Stimulated activated CD8-positive, alpha-beta memory T cell treated with anti-CD3 and anti-CD28 coated beads, Interleukin-7, amount 100 ng/mL, for 24 hours (primary cell): Measurements from ENCODE around the gene SEPTIN10.
"Not testable (repeated sequence)": the region's sequence is repeated elsewhere in the genome, so short reads cannot be mapped to it uniquely, and the experiment has no call there.

Experiments
- DNase-seq: peaks from one replicate; pipeline ENCODE4 v3.0.0-alpha.2; 2020; ENCODE audit warnings: low read depth

SEPTIN10 gene

GRCh38 chr2:109542384-109542783 lies 71.4 kb downstream of the SEPTIN10 start:
- no peak for DNase-seq

GRCh38 chr2:109538546-109538945 lies 75.2 kb downstream of the SEPTIN10 start:
- no peak for DNase-seq

DNA sequence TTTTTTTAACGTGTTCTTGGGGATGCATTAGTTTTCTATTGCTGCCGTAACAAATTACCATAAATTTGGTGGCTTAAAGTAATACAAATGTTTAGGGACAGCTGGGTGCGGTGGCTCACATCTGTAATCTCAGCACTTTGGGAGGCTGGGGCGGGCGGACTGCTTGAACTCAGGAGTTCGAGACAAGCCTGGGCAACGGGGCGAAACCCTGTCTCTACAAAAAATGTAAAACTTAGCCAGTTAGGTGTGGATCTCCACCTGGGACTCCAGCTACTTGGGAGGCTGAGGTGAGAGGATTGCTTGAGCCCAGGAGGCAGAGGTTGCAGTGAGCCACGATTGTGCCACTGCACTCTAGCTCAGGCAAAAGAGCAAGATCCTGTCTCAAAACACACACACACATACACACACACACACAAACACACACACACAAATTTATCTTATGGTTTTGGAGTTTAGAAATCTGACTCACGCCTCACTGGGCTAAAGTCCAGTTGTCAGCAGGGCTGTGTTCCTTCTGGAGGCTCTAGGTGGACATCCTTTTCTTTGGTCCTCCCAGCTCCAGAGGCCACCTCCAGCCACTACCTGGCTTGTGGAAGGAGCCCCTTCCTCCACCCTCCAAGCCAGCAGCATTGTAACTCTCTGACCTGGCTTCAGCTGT lies 76.1 kb downstream of the SEPTIN10 start:
- no peak for DNase-seq

DNA sequence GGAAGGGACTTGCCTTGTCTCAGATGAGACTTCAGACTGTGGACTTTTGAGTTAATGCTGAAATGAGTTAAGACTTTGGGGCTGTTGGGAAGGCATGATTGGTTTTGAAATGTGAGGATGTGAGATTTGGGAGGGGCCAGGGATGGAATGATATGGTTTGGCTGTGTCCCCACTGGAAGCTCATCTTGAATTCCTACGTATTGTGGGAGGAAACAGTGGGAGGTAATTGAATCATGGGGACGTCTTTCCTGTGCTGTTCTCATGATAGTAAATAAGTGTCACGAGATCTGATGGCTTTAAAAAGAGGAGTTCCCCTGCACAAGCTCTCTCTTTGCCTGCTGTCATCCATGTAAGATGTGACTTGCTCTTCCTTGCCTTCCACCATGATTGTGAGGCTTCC lies 77.2 kb downstream of the SEPTIN10 start:
- DNase-seq = not testable (repeated sequence)

DNA sequence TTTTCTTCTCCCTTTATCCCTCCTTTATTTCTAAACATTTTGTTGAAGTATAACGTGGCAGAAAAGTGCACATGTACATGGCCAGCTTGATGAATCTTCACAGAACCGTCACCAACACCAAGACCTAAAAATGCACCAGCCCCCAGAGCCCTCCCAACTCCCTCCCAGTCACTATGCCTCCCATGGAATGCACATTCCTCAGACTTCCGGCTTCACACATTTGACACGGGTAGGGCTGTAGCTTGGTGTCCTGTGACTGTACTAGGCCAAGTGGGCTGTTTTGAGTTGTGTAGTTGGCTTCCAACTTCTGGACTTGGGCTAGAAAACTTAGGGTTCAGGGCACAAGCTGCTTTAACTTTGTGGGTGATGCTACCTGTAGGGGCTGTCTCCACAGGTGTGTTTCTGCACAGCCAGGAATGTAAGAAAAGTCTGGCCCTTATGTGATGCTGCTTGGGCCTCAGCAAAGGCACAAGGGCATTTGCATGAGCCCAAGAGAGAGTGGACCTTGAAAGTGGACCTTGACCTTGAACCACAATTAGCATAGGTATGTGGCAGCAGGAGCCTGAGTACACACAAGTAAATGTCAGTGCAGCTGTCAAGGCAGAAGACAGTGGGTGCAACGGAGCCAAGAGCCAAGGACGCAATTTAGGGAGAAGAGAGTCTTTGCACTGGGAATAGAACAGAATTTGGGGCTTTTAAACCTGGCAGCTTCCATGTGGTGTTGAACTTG lies 78.4 kb downstream of the SEPTIN10 start:
- DNase-seq = no peak

DNA sequence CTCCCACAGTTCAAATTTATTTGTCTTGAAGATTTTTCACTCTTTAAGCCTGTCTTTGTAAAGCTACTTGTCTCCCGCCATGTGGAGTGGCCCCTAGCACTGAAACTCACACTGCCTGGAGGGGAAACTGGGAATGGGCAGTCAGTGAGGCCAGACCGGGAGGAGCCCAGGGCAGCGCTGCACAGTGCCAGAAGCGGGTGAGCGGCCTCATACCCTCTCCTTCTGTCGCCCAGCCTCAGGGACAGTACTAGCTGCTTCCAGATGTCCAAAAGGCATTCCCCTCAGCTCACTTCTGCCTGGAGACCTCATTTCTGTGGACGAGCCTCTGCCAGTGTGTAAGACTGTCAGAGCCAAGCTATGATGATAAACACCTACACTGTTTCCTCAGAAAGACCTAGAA lies 79.9 kb downstream of the SEPTIN10 start:
- DNase-seq = no peak

GRCh38 chr2:109532728-109533076 lies 81.1 kb downstream of the SEPTIN10 start:
- DNase-seq = no peak

DNA sequence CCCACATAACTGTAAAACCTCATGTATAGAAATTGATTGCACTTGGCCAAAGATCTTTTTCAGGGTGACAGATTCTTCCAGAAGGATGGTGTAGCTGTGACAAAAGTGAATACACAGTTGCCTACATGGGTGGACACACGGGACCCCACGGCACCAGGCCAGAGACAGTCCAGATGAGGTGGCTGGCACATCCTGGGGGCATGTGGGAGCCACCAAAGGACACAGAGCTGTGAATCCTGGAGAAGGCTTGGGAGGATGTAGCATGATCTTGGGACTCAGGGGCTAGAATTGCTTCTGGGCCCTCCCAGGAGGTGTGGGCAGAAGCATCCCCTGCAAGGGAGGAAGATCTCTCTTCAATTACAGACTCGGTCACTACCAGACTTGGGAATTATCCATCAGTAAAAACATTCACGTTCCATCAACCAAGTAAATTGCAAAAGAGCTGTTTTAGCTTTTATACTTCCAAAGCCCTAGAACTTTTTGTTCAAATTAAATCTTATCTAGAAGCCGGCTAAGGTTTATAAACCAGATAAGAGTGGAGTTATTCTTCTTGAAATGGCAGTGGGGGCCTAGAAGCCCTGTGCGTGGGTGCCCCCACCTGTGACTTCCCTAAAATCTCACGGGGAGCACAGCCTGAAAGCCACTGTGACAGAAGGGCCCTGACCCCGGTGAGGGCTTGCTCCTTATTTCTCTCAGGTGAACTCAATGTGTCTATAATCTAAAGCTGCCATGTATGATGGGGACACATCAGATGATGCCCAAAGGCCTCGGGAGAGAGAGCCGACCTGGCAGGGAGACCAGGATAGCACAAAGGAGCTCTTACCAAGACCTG lies 81.7 kb downstream of the SEPTIN10 start:
- no peak for DNase-seq

- no peak for DNase-seq
Measured at GRCh38 chr2:109531221-109531620, 82.5 kb downstream of the SEPTIN10 start.

DNA sequence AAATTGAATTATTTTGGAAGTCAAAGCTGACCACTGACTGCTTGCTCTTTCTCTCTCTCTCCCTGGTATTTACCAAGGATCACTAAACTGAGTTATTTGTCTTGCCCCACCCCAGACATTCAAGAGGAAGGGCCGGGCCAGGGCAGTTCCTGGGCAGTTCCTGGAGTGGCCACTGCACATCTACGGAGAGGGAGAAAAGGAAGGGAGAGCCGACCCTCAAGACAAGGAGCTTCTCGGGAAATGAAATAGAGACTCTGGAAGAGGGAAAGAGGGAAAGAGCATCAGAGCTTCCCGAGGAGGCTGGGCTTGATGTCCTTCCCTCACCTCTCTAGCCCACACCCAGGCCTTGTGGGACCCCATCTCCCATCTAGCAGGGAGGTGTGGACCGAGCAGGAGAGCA lies 83.1 kb downstream of the SEPTIN10 start:
- no peak for DNase-seq

GRCh38 chr2:109529532-109530449 lies 84.0 kb downstream of the SEPTIN10 start:
- DNase-seq = no peak

DNA sequence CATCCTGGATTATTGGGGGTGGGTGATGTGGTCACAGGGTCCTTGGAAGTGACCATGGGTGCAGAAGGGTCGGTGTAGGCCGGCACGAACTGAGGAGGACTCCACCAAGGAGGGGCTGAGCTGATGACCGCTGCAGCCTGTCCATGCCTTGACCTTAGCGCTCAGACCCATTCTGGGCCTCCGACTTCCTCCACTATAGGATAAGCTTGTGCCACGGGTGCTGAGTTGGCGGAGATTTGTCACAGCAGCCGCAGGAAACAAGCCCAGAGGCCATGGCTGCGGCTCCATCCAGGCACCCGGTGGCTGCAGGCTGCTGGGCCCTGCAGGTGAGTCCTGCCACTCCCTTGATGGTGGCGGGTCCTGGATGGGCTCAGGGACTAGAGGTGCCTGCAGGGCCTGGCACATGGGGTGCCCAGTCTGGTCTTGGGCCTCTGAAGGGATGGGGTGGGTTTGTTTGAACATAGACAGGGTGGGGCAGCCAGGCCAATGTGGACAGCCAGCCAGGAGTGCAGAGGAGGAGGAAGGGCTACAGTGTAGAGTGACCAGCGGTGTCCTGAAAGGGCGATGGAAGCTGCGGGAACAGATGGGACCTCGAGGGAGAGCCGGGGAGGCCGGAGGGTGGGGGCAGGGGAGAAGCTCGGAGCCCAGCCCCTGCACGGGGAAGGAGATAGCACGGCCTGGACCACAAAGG lies 84.8 kb downstream of the SEPTIN10 start:
- no peak for DNase-seq

DNA sequence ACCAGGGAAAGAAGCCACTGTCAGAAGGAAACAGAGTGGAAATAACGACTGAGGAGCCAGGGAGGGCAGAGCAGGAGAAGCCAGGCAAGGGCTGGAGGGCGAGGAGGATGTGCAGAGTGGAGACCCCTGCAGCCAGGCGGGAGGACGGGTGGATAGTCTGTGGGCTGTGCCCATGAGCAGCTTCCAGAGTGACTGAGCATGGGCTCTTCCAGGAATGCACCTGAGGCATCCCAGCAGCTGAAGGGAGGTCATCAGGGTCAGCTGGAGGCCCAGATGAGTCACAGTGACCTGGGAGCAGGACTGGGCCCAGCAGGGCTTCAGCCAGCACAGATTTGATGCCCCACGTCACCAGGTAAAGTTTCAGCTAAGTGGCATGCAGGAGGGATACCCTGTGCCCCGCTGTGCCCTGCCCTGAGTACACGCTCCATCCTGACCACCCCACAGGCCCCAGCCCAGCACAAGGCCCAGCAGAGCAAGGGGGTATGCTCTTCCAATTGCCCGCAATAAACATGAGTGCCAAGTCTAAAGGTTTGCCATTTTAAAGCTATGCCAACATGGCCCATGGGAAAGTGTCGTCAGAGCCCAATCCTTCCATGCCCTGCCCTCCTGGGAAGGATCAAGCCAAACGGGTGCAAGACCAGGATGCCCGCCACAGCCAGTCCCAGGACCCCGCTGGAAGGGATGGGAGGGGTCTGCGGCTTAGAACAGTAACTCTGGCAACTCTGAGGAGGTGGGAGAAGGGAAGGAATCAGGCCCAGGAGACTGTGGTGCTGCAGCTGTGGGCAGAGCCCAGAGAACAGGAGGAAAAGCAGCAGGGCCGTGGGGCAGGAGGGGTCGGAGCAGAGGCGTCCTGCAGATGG lies 85.7 kb downstream of the SEPTIN10 start:
- DNase-seq = no peak

DNA sequence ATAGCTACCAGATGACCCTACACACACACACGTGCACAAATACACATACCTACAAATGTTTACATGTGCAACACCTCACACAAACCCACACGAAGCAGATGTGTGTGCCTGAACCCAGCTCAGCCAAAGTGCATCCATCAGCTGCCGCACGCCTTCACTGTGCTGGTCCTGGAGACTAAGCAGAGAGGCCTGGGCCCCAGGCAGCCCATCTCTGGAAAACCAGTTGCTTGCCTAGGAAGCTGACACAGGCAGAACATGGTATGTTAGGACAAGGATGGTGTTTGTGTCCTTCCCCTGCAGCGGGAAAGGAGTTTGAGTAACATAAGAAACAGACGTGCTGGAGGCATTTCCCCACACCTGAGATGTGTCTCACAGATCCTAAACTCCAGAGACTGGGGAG lies 86.7 kb downstream of the SEPTIN10 start:
- DNase-seq = no peak

GRCh38 chr2:109526442-109526970 lies 87.3 kb downstream of the SEPTIN10 start:
- no peak for DNase-seq

DNA sequence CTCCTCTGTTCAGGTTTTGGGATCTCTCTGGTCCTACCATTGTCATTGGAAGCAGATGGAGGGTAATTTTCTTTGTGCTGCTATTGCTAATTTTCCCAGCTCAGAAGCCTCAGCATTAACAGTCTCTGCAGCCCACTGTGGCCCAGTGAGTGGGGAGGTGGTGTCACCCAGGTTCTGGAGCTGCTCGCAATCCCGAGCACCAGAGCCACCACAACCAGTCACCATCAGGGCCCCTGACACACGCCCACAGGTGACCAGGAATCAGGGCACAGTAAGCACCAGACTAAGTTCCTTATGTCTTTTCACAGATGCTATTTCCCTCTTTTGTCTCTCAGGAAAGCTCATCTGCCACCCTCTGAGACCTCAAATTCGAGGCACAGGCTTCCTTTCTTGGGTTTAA lies 87.9 kb downstream of the SEPTIN10 start:
- no peak for DNase-seq

DNA sequence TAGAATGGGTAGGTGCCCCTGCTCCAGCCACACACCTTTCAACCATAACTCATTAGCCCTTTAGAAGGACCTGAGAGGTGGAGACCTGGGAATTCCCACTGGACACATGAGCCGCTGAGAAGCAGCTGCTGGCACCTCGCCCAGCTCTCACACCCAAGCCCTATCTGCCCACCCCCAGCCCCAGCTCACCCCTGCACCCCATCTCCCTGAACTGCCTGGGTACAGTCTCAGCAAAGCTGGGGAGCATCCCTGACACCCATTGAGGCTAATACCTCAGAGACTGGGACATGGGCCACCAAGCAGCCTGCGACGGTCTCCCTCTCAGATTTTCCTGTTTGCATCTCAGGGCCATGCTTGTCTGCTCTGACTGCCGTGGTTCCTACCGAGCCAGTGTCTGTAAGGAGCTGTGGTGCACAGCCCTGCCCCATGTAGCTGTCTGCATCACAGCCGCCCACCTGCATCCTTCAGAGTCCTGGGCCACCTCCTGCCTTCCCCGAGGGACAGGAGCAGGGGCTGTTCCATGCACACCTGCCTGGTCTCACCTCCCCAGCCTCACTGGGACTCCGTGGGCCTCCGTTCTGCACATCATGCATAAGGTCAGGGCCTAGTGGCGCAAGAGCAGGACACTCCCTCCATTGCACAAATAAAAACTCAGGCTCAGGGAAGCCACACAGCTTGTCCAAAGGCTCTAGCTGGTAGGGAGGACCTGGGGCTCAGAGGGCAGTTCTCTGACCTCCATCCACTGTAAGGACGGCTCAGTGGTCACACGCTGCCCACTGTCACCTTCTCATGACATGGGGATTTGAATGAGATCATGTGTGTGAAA lies 90.0 kb downstream of the SEPTIN10 start:
- no peak for DNase-seq

GRCh38 chr2:109523121-109523520 lies 90.6 kb downstream of the SEPTIN10 start:
- DNase-seq = no peak

DNA sequence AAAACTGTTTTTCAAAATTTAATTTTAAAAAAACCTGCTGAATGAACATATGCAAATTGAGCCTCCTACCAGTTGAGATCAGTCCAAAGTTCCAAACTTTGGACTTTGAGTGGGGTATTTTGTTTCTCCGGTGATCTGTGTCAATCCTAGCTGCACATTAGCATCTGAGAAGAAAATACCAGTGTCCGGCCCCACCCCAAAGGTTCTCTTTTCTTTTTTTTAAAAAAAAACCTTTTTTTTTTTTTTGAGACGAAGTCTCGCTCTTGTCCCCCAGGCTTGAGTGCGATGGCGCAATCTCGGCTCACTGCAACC lies 91.7 kb downstream of the SEPTIN10 start:
- no peak for DNase-seq
